ENCODE measurements around the gene VPS41.

GRCh38 chr7:38831259-38831996 is 77.6 kb downstream of the VPS41 start:
- no peak for TF ChIP-seq CTCF (IDR thresholded peaks at IDR 0.05)
- no peak for TF ChIP-seq POLR2A (IDR thresholded peaks at IDR 0.05)
